Tibial artery (tissue), 4 donors: ENCODE data around the gene CDIP1.

ENCODE experiments used
- DNase-seq, 2 donors: peaks; one replicate each; pipeline ENCODE4 v3.0.0-alpha.2; 2019
- H3K27ac ChIP-seq, 2 donors: fragments of 200-600 bp; sonication (generic) in 1 of 2; 1 replicate in 1 of 2; 2 replicates in 1 of 2; pipeline ENCODE4 v1.5.1; 2018 to 2019; ENCODE audit warnings: mild to moderate bottlenecking in 1 of 2
- H3K27me3 ChIP-seq, 2 donors: fragments of 200-600 bp; sonication (generic) in 1 of 2; one replicate each; pipeline versions ENCODE4 v1.5.1 to v1.6.0; 2016 to 2019
- H3K36me3 ChIP-seq, 3 donors: fragments of 200-600 bp; sonication (generic) in 2 of 3; one replicate each; pipeline ENCODE4 v1.5.1; 2016 to 2019; ENCODE audit warnings: mild to moderate bottlenecking in 2 of 3
- H3K4me1 ChIP-seq, 4 donors: fragments of 200-600 bp; sonication (generic) in 2 of 4; 1 replicate in 3 of 4; 2 replicates in 1 of 4; pipeline ENCODE4 v1.5.1; 2016 to 2019
- H3K4me3 ChIP-seq, 2 donors: fragments of 200-600 bp; sonication (generic) in 1 of 2; 1 replicate in 1 of 2; 2 replicates in 1 of 2; pipeline ENCODE4 v1.5.1; 2018 to 2019; ENCODE audit warnings: mild to moderate bottlenecking in 2 of 2
- H3K9me3 ChIP-seq, 3 donors: fragments of 200-600 bp; sonication (generic) in 1 of 3; one replicate each; pipeline ENCODE4 v1.5.1; 2016 to 2019
- CTCF ChIP-seq, 2 experiments: fragments of 200-600 bp in 1 of 2; fragments of 450-650 bp in 1 of 2; IDR thresholded peaks; one replicate each; pipeline ENCODE4 v1.5.1; 2017 to 2019; ENCODE audit warnings: antibody characterized with exemption in 2 of 2, mild to moderate bottlenecking in 1 of 2, moderate library complexity in 1 of 2
- intact Hi-C: fragments of 100-400 bp; cut with DNase I; formaldehyde crosslinking; loops from one replicate; pipeline ENCODE4 v1.15.0; 2023; ENCODE audit warnings: low total_unique reads

The CDIP1 gene

DNA sequence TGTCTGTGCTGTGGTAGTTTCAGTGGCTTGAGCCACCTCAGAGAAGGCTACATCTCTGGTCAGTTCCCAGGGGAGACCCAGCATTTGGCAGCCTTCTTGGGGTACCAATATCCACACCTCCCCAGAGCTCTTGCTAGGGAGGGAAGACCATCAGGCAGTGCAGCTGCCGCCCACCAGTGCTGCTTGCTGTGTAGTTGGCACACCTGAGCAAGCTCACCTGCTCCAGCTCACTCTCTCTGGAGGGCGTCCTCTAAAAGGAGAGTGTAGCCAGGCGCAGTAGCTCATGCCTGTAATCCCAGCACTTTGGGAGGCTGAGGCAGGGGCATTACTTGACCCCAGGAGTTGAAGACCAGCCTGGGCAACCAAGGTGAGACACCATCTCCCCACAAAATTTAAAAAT is 29.8 kb downstream of the CDIP1 start:
- Histone ChIP-seq H3K4me1 (peaks cover 0 to 3% (median under 1%) of the 10 kb centered on the region in 4 donors), H3K36me3 (peaks cover 36 to 75% (median 67%) of the 10 kb centered on the region in 3 donors), H3K9me3 (no peaks in the 10 kb centered on the region), H3K4me3 (no peak overlapping the region), H3K27me3 (no peaks in the 10 kb centered on the region), H3K27ac (no peak overlapping the region)
- intact Hi-C loops: loop anchor here (5.0 kb wide), 1 partner anchor 43 kb away; no protein-coding TSS in a partner anchor
- no peak for TF ChIP-seq CTCF (IDR thresholded peaks at IDR 0.05)
- no peak for DNase-seq

- H3K9me3 ChIP-seq: no peaks in the 10 kb centered on the region
- H3K27me3 ChIP-seq: no peaks in the 10 kb centered on the region
- H3K27ac ChIP-seq: no peak overlapping the region
- H3K36me3 ChIP-seq: peaks cover 34 to 65% (median 57%) of the 10 kb centered on the region in 3 donors
- peaks cover 0 to 3% (median 0%) of the 10 kb centered on the region in 4 donors for H3K4me1 ChIP-seq
- no peak overlapping the region for H3K4me3 ChIP-seq
- DNase-seq: no peak
- intact Hi-C loops: loop anchor here (5.0 kb wide), 1 partner anchor 45 kb away; no protein-coding TSS in a partner anchor
- TF ChIP-seq CTCF (IDR thresholded peaks at IDR 0.05): no peak
Measured at GRCh38 chr16:4507588-4508345, 30.8 kb downstream of the CDIP1 start.

DNA sequence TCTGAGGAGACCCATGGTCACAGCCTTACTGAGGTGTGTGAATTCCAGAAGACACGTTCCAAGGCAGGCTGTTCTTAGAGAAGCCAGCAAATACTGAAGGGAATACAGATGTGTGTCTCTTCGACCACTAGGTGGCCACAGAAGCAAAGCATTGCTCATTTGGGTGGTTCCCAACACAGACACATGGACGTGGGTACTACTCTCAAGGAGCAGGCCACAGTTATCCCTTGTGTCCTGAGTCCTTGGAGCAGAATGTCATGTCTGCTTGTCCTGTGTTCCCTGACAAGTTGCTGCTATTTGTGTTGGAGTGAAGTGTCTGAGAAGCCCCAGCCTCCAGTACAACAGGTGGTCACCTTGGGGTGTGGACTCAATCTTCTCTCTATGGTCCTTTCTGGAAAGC is 32.1 kb downstream of the CDIP1 start:
- Histone ChIP-seq H3K9me3 (no peaks in the 10 kb centered on the region), H3K4me1 (peaks cover 0 to 5% (median 3%) of the 10 kb centered on the region in 4 donors), H3K36me3 (peaks cover 26 to 52% (median 44%) of the 10 kb centered on the region in 3 donors), H3K27ac (no peak overlapping the region), H3K27me3 (no peaks in the 10 kb centered on the region), H3K4me3 (no peak overlapping the region)
- TF ChIP-seq CTCF (IDR thresholded peaks at IDR 0.05): peak; percentile 69 to 83
- intact Hi-C loops: loop anchor here (5.0 kb wide), 1 partner anchor 46 kb away; no protein-coding TSS in a partner anchor
- DNase-seq: peak; percentile 42 to 77

DNA sequence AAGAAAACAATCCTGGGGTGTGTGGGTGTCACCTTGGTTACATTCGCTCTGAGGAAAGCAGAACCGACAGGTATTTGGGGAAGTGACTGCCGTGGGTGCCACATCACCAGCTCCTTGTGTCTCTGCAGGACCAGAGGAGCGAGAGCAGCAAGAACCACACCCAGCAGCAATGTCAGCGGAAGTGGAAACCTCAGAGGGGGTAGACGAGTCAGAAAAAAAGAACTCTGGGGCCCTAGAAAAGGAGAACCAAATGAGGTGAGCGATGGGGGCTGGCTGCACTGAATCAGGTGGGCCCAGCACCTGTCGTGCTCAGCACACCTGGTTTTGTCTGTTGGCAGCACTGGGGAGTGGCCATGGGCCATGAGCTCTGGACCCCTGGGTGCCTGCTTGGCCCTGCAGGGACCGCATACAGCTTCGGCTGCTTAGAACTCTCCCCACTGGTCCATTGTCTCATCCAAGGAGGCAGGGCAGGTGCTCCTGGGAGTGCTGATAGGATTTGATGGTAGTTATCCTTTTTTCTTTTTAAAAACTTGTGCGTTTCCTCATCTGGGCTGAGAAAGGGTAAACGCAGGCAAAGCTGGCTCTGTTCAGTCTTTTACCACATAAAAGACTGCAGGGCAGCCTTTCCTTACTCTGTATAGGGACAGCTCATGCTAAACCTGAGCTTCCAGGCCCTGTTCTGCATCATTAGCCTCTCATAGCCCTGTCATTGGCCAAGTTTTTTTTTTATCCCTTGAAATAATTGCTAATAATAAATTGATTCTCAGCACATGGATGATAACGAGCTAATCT is 33.0 kb downstream of the CDIP1 start:
- intact Hi-C loops: loop anchor here (5.0 kb wide), 1 partner anchor 47 kb away; no protein-coding TSS in a partner anchor
- no peak for TF ChIP-seq CTCF (IDR thresholded peaks at IDR 0.05)
- H3K27me3 ChIP-seq: no peaks in the 10 kb centered on the region
- H3K9me3 ChIP-seq: no peaks in the 10 kb centered on the region
- peaks cover 0 to 13% (median 7%) of the 10 kb centered on the region in 4 donors for H3K4me1 ChIP-seq
- H3K36me3 ChIP-seq: peaks cover 26 to 43% (median 36%) of the 10 kb centered on the region in 3 donors
- H3K4me3 ChIP-seq: no peak overlapping the region
- H3K27ac ChIP-seq: no peak overlapping the region
- DNase-seq: no peak

- TF ChIP-seq CTCF (IDR thresholded peaks at IDR 0.05): no peak
- Histone ChIP-seq H3K36me3 (peaks cover 0 to 17% (median 9%) of the 10 kb centered on the region in 3 donors), H3K4me1 (peaks cover 0 to 21% (median 14%) of the 10 kb centered on the region in 4 donors), H3K27ac (peak overlapping the region; percentile 60), H3K9me3 (no peaks in the 10 kb centered on the region), H3K4me3 (peak overlapping the region; percentile 22 to 36), H3K27me3 (no peaks in the 10 kb centered on the region)
- DNase-seq: no peak
- intact Hi-C loops: no loop called here
Measured at GRCh38 chr16:4501071-4501478, 37.5 kb downstream of the CDIP1 start.
